Fibroblast of mammary gland (primary cell): ENCODE results near the gene PRSS22.

Source experiments
- DNase-seq: peaks from one replicate; pipeline ENCODE4 v3.0.0-alpha.2; 2010; ENCODE audit warnings: low read depth
- H3K4me3 ChIP-seq: 2 replicates; pipeline ENCODE4 v1.5.1; 2011; ENCODE audit warnings: low read depth, mild to moderate bottlenecking, low read length, moderate library complexity; ENCODE audit not compliant: control insufficient read depth
- CTCF ChIP-seq: conservative IDR thresholded peaks from 2 replicates; pipeline ENCODE4 v1.5.1; 2011; ENCODE audit warnings: low read depth, low read length, inconsistent platforms; ENCODE audit not compliant: control insufficient read depth, insufficient read depth

The PRSS22 gene

GRCh38 chr16:2867987-2868789, 10.2 kb upstream of the PRSS22 start:
- DNase-seq, result peak; percentile 92
- peak; percentile 84 for TF ChIP-seq CTCF
- H3K4me3 ChIP-seq, result peak overlapping the region; percentile 63

GRCh38 chr16:2867661-2867986, 9.7 kb upstream of the PRSS22 start:
- peak overlapping the region; percentile 63 for H3K4me3 ChIP-seq
- TF ChIP-seq CTCF, result no peak
- no peak for DNase-seq

- H3K4me3 ChIP-seq, result no peak overlapping the region
- no peak for TF ChIP-seq CTCF
- DNase-seq, result no peak
Measured at GRCh38 chr16:2866431-2866830, 8.5 kb upstream of the PRSS22 start.

GRCh38 chr16:2865651-2866050, 7.7 kb upstream of the PRSS22 start:
- DNase-seq, result no peak
- no peak for TF ChIP-seq CTCF
- H3K4me3 ChIP-seq, result no peak overlapping the region

GRCh38 chr16:2860826-2861567, 3.0 kb upstream of the PRSS22 start:
- DNase-seq, result peak; percentile 23
- no peak overlapping the region for H3K4me3 ChIP-seq
- no peak for TF ChIP-seq CTCF

GRCh38 chr16:2859686-2860265, 1.8 kb upstream of the PRSS22 start:
- TF ChIP-seq CTCF, result no peak
- H3K4me3 ChIP-seq, result no peak overlapping the region

More at GRCh38 chr16:2859686-2860265, 1.8 kb upstream of the PRSS22 start:
- no peak for DNase-seq
